ENCODE results near the gene EFNA5. TPM values are rescaled to one million over a fixed set of nuclear protein-coding genes. Genes with fewer than 3 reads are reported as not detected.

The EFNA5 gene
- 2.8 to 5.9 TPM (median 4.8 TPM) in 3 replicates for polyA plus RNA-seq
- 35.3 TPM for polyA plus RNA-seq (2011; ENCODE audit: low read depth)
- 1.9 and 3.9 TPM in 2 replicates for polyA plus RNA-seq (2011; cell fraction: cytosol; rRNA removed)
- 13.1 and 14.5 TPM in 2 replicates for polyA plus RNA-seq (2011; cell fraction: nucleus; rRNA removed)
- 5.9 and 13.0 TPM in 2 replicates for polyA plus RNA-seq (2012; ENCODE audit: low replicate concordance)
- 6.8 to 19.9 TPM (median 13.7 TPM) in 3 replicates for polyA minus RNA-seq
- polyA minus RNA-seq (2011; cell fraction: cytosol; rRNA and poly(A)+ RNA removed) = 2.7 TPM
- 12.5 and 23.9 TPM in 2 replicates for polyA minus RNA-seq (2011; cell fraction: nucleus; rRNA and poly(A)+ RNA removed)

DNA sequence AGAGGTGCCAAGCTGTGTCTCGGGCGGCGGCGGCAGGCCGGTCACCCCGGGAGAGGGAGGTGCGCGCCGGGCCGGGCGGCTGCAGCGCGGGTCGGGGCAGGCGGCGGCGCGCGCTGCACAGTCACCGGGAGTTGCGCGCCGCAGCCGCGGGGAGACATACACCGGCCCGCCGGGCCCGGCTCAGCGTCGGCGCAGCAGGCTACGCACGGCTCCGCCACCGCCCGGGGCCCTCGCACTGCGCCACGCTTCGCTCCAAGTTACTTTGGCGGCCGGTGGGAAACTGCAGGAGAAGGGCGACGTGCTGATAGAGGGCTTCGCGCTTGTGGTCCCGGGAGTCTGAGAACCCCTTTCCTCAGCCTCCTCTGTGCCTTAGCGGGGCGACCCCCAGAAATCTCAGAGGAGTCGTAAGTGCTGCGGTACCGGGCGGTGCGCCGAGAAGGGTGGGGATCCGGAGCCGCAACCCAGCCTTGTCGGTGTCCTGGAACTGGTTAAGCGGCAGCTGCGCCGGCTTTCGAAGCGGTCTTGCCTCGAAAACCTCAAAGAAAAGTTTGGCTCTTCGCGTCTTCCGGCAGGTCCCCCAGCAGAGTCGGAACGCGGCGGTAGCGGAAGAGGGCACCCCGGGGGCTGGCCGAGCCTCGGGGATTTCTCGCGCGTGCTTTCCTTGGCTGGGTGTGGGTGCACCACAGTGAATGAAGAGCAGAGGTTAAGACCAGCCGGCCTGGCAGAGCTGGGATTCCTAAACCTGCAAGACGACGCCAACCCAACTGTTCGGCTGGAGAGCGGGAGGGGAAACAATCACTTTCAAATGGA, at the start of gene EFNA5:
Gene EFNA5, minus strand, starts transcription at position 6 of the 810 bp plus-strand sequence.
- dilution Hi-C loops (cut with MboI; ENCODE audit: extremely low pct_ligation_motif_present, low sequenced_read_pairs) = no loop called here
- no peak for DNase-seq (ENCODE audit: low read depth, low spot score)
- Histone ChIP-seq H3K9me1 (ENCODE audit: control insufficient read depth, extremely low read depth, insufficient read depth, low read length) (no peaks in the 10 kb centered on the region), H3K36me3 (ENCODE audit: control insufficient read depth in 2 of 2, extremely low read depth in 1 of 2, insufficient read depth in 2 of 2, low read length in 2 of 2) (no peaks in the 10 kb centered on the region), H3K9ac (ENCODE audit: control insufficient read depth, extremely low read depth, insufficient read depth, low read length) (peak within 1 kb of the TSS; percentile 92), H4K20me1 (ENCODE audit: control insufficient read depth, extremely low read depth, insufficient read depth, low read length) (no peaks in the 10 kb centered on the region), H3K27me3 (ENCODE audit: control insufficient read depth, extremely low read depth, insufficient read depth, low read length) (no peaks in the 10 kb centered on the region), H3K4me3 (ENCODE audit: control insufficient read depth in 2 of 3, extremely low read depth in 1 of 3, insufficient read depth in 2 of 3, low read depth in 1 of 3, low read length in 3 of 3) (peak within 1 kb of the TSS; percentile 65 to 91 (median 82)), H3K4me2 (ENCODE audit: control insufficient read depth, extremely low read depth, insufficient read depth, low read depth, low read length) (peak within 1 kb of the TSS; percentile 81), H2AFZ (ENCODE audit: control insufficient read depth, low read length) (peak within 1 kb of the TSS; percentile 89), H3K79me2 (ENCODE audit: control insufficient read depth, insufficient read depth, low read length) (peaks cover 48% of the 10 kb centered on the region), H3K9me3 (ENCODE audit: control insufficient read depth, low read depth, low read length) (no peaks in the 10 kb centered on the region), H3K4me1 (ENCODE audit: control insufficient read depth, extremely low read depth, insufficient read depth, low read length) (peaks cover 12% of the 10 kb centered on the region), H3K27ac (ENCODE audit: control insufficient read depth, insufficient read depth, low read length) (peak within 1 kb of the TSS; percentile 88)
- no peak for FAIRE-seq
- TF ChIP-seq EZH2 (IDR thresholded peaks at IDR 0.05; ENCODE audit: low read length) (no peak), CTCF (optimal IDR thresholded peaks at IDR 0.05 in 1 of 3, IDR thresholded peaks at IDR 0.05 in 1 of 3, conservative IDR thresholded peaks at IDR 0.05 in 1 of 3; ENCODE audit: extremely low read depth in 1 of 3, insufficient read depth in 2 of 3, low read length in 3 of 3) (no peak)

GRCh38 chr5:107719034-107719606, 48.4 kb upstream of the EFNA5 start:
- no peak for TF ChIP-seq CTCF (optimal IDR thresholded peaks at IDR 0.05 in 1 of 3, IDR thresholded peaks at IDR 0.05 in 1 of 3, conservative IDR thresholded peaks at IDR 0.05 in 1 of 3; ENCODE audit: extremely low read depth in 1 of 3, insufficient read depth in 2 of 3, low read length in 3 of 3)
- Histone ChIP-seq H2AFZ (ENCODE audit: control insufficient read depth, low read length) (no peak overlapping the region), H3K4me3 (ENCODE audit: control insufficient read depth in 2 of 3, extremely low read depth in 1 of 3, insufficient read depth in 2 of 3, low read depth in 1 of 3, low read length in 3 of 3) (no peak overlapping the region), H3K36me3 (ENCODE audit: control insufficient read depth in 2 of 2, extremely low read depth in 1 of 2, insufficient read depth in 2 of 2, low read length in 2 of 2) (no peaks in the 10 kb centered on the region), H3K9ac (ENCODE audit: control insufficient read depth, extremely low read depth, insufficient read depth, low read length) (no peak overlapping the region), H3K9me3 (ENCODE audit: control insufficient read depth, low read depth, low read length) (no peaks in the 10 kb centered on the region), H3K4me1 (ENCODE audit: control insufficient read depth, extremely low read depth, insufficient read depth, low read length) (no peaks in the 10 kb centered on the region), H4K20me1 (ENCODE audit: control insufficient read depth, extremely low read depth, insufficient read depth, low read length) (no peaks in the 10 kb centered on the region), H3K4me2 (ENCODE audit: control insufficient read depth, extremely low read depth, insufficient read depth, low read depth, low read length) (no peak overlapping the region), H3K9me1 (ENCODE audit: control insufficient read depth, extremely low read depth, insufficient read depth, low read length) (no peaks in the 10 kb centered on the region), H3K27me3 (ENCODE audit: control insufficient read depth, extremely low read depth, insufficient read depth, low read length) (no peaks in the 10 kb centered on the region), H3K27ac (ENCODE audit: control insufficient read depth, insufficient read depth, low read length) (no peak overlapping the region), H3K79me2 (ENCODE audit: control insufficient read depth, insufficient read depth, low read length) (no peaks in the 10 kb centered on the region)
- DNase-seq (ENCODE audit: low read depth, low spot score) = no peak
- dilution Hi-C loops (cut with MboI; ENCODE audit: extremely low pct_ligation_motif_present, low sequenced_read_pairs) = no loop called here
- no peak for FAIRE-seq

Data from keratinocyte (primary cell).